CD14-positive monocyte (primary cell): ENCODE measurements around the gene DCAF6. TPM values are rescaled to one million over a fixed set of nuclear protein-coding genes. Genes with fewer than 3 reads are reported as not detected.
A peak's percentile ranks its signal among the peaks of the same experiment; 100 is the strongest.

Source experiments
- DNase-seq, 3 donors: peaks; one replicate each; pipeline ENCODE4 v3.0.0-alpha.2; 2011 to 2022
- H2AFZ ChIP-seq: 2 replicates; pipeline ENCODE4 v1.6.0; 2012; ENCODE audit warnings: mild to moderate bottlenecking, low read depth, low read length, inconsistent platforms; ENCODE audit not compliant: insufficient read depth, poor library complexity, severe bottlenecking
- H3K27ac ChIP-seq, 2 donors: 1 replicate in 1 of 2; 2 replicates in 1 of 2; pipeline ENCODE4 v1.5.1; 2012 to 2013; ENCODE audit warnings: low read length in 2 of 2, control low read depth in 1 of 2, inconsistent platforms in 1 of 2, low read depth in 1 of 2, mild to moderate bottlenecking in 1 of 2
- H3K27me3 ChIP-seq, 2 donors: one replicate each; pipeline versions ENCODE4 v1.6.0 to v1.6.1; 2011 to 2013; ENCODE audit warnings: low read length in 2 of 2; ENCODE audit not compliant: control insufficient read depth in 2 of 2, insufficient read depth in 2 of 2
- H3K36me3 ChIP-seq, 2 donors: replicated peaks in 1 of 2; 1 replicate in 1 of 2; 2 replicates in 1 of 2; pipeline versions ENCODE4 v1.5.1 to v1.6.1; 2012 to 2013; ENCODE audit warnings: low read length in 2 of 2, control low read depth in 1 of 2, inconsistent platforms in 1 of 2, mild to moderate bottlenecking in 1 of 2; ENCODE audit not compliant: insufficient read depth in 2 of 2, control insufficient read depth in 1 of 2
- H3K4me1 ChIP-seq, 2 donors: 1 replicate in 1 of 2; 2 replicates in 1 of 2; pipeline versions ENCODE4 v1.5.1 to v1.6.1; 2012 to 2013; ENCODE audit warnings: low read length in 2 of 2, control low read depth in 1 of 2, inconsistent platforms in 1 of 2, mild to moderate bottlenecking in 1 of 2, moderate library complexity in 1 of 2; ENCODE audit not compliant: insufficient read depth in 2 of 2, control insufficient read depth in 1 of 2
- H3K4me2 ChIP-seq: replicated peaks from 2 replicates; pipeline ENCODE3; 2012; ENCODE audit warnings: low read length, moderate library complexity, mild to moderate bottlenecking; ENCODE audit not compliant: poor library complexity, severe bottlenecking; ENCODE audit errors: extremely low read depth
- H3K4me3 ChIP-seq, 3 experiments: fragments of 200-600 bp in 1 of 3; sonication (generic) in 1 of 3; replicated peaks in 1 of 3; 1 replicate in 2 of 3; 2 replicates in 1 of 3; pipeline ENCODE4 v1.5.1; 2011 to 2013; ENCODE audit warnings: low read length in 3 of 3, mild to moderate bottlenecking in 3 of 3, control low read depth in 2 of 3, low read depth in 2 of 3, inconsistent platforms in 1 of 3, moderate library complexity in 1 of 3
- H3K79me2 ChIP-seq: 2 replicates; pipeline ENCODE4 v1.6.0; 2012; ENCODE audit warnings: mild to moderate bottlenecking, control low read depth, inconsistent platforms, low read length, moderate library complexity; ENCODE audit not compliant: insufficient read depth
- H3K9ac ChIP-seq: 2 replicates; pipeline ENCODE4 v1.6.0; 2017; ENCODE audit warnings: low read length, mild to moderate bottlenecking; ENCODE audit not compliant: insufficient read depth, poor library complexity, severe bottlenecking
- H3K9me3 ChIP-seq, 2 donors: replicated peaks in 1 of 2; 1 replicate in 1 of 2; 2 replicates in 1 of 2; pipeline versions ENCODE4 v1.5.1 to v1.6.1; 2012 to 2013; ENCODE audit warnings: low read length in 2 of 2, control low read depth in 1 of 2; ENCODE audit not compliant: control insufficient read depth in 1 of 2, insufficient read depth in 1 of 2
- H4K20me1 ChIP-seq: 2 replicates; pipeline ENCODE4 v1.6.0; 2012; ENCODE audit warnings: mild to moderate bottlenecking, low read length, control low read depth, moderate library complexity; ENCODE audit not compliant: insufficient read depth
- H3K27ac Mint-ChIP-seq, 7 donors: one replicate each; pipeline ENCODE4 v1.8.0; 2020; ENCODE audit warnings: mild to moderate bottlenecking in 7 of 7, mixed read lengths in 7 of 7, moderate library complexity in 6 of 7, inconsistent platforms in 2 of 7
- H3K27me3 Mint-ChIP-seq, 3 donors: one replicate each; pipeline ENCODE4 v1.8.0; 2021 to 2022; ENCODE audit warnings: low read depth in 3 of 3, mild to moderate bottlenecking in 3 of 3, mixed read lengths in 3 of 3, moderate library complexity in 3 of 3, inconsistent platforms in 1 of 3
- H3K36me3 Mint-ChIP-seq, 2 donors: one replicate each; pipeline ENCODE4 v1.8.0; 2020; ENCODE audit warnings: mixed read lengths in 2 of 2, inconsistent platforms in 1 of 2, mild to moderate bottlenecking in 1 of 2
- H3K4me1 Mint-ChIP-seq: one replicate; pipeline ENCODE4 v1.8.0; 2020; ENCODE audit warnings: mild to moderate bottlenecking, mixed read lengths
- H3K4me3 Mint-ChIP-seq, 2 donors: one replicate each; pipeline ENCODE4 v1.8.0; 2020; ENCODE audit warnings: mild to moderate bottlenecking in 2 of 2, mixed read lengths in 2 of 2, moderate library complexity in 1 of 2
- H3K9me3 Mint-ChIP-seq, 7 donors: one replicate each; pipeline ENCODE4 v1.8.0; 2020 to 2022; ENCODE audit warnings: mixed read lengths in 7 of 7, mild to moderate bottlenecking in 6 of 7, moderate library complexity in 6 of 7, inconsistent platforms in 2 of 7
- WGBS: methylation state at CpG from one replicate; pipeline ENCODE4 v1.1.5; 2013; ENCODE audit warnings: missing lambda C conversion rate; ENCODE audit not compliant: insufficient coverage; 5-methylcytosine and 5-hydroxymethylcytosine counted together
- intact Hi-C, 2 donors: fragments of 100-400 bp; cut with micrococcal nuclease; formaldehyde crosslinking; loops; one replicate each; pipeline versions ENCODE4 v1.15.0 to v1.15.1; 2023
- polyA plus RNA-seq, 3 donors: library from polyadenylated mRNA; depleted of rRNA in 1 of 3; unstranded in 2 of 3; stranded (reverse) in 1 of 3; fragments of 300-500 nt in 2 of 3; fragments of >200 nt in 1 of 3; fragmentation: Illumina TruSeq in 2 of 3; gene quantifications; 1 replicate in 2 of 3; 2 replicates in 1 of 3; pipeline ENCODE4 v1.2.3, GENCODE V29; 2012 to 2021
- TF ChIP-seq, protein P1 (sequence below): fragments of 200-600 bp; IDR thresholded peaks from one replicate; pipeline ENCODE4 v1.8.0; 2022; ENCODE audit warnings: antibody characterized with exemption, mild to moderate bottlenecking

The DCAF6 gene
- polyA plus RNA-seq, 3 donors, result 11.8 to 16.1 (median 11.9) TPM

- no peak overlapping the region for H3K27ac ChIP-seq
- H3K27me3 Mint-ChIP-seq, result no peaks in the 10 kb centered on the region
- H3K36me3 ChIP-seq, result peaks cover 2 to 23% of the 10 kb centered on the region in 2 donors
- H3K4me1 Mint-ChIP-seq, result peaks cover 9% of the 10 kb centered on the region
- peak overlapping the region in 2 of 7 donors; percentile 26 to 89 for H3K27ac Mint-ChIP-seq
- H3K4me3 Mint-ChIP-seq, result peak overlapping the region; percentile 52 to 67
- H3K36me3 Mint-ChIP-seq, result peaks cover 13 to 14% of the 10 kb centered on the region in 2 donors
- H3K4me2 ChIP-seq, result no peak overlapping the region
- intact Hi-C loops, result no loop called here
- no peaks in the 10 kb centered on the region for H3K27me3 ChIP-seq
- 68% methylated on average over 4 of the region's 8 CpGs for WGBS
- H3K9ac ChIP-seq, result no peak overlapping the region
- no peak for DNase-seq
- peak overlapping the region; percentile 47 for H2AFZ ChIP-seq
- H3K79me2 ChIP-seq, result no peaks in the 10 kb centered on the region
- H3K9me3 Mint-ChIP-seq, result peaks cover 6 to 15% (median 10%) of the 10 kb centered on the region in 7 donors
- peak overlapping the region in 1 of 3 experiments; percentile 35 for H3K4me3 ChIP-seq
- peaks cover 10 to 12% of the 10 kb centered on the region in 2 donors for H3K9me3 ChIP-seq
- no peaks in the 10 kb centered on the region for H4K20me1 ChIP-seq
- H3K4me1 ChIP-seq, result peaks cover 0 to 10% of the 10 kb centered on the region in 2 donors
- TF ChIP-seq, protein P1, sequence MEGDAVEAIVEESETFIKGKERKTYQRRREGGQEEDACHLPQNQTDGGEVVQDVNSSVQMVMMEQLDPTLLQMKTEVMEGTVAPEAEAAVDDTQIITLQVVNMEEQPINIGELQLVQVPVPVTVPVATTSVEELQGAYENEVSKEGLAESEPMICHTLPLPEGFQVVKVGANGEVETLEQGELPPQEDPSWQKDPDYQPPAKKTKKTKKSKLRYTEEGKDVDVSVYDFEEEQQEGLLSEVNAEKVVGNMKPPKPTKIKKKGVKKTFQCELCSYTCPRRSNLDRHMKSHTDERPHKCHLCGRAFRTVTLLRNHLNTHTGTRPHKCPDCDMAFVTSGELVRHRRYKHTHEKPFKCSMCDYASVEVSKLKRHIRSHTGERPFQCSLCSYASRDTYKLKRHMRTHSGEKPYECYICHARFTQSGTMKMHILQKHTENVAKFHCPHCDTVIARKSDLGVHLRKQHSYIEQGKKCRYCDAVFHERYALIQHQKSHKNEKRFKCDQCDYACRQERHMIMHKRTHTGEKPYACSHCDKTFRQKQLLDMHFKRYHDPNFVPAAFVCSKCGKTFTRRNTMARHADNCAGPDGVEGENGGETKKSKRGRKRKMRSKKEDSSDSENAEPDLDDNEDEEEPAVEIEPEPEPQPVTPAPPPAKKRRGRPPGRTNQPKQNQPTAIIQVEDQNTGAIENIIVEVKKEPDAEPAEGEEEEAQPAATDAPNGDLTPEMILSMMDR, result no peak
Measured at GRCh38 chr1:167911413-167911812, 25.1 kb upstream of the DCAF6 start.

DNA sequence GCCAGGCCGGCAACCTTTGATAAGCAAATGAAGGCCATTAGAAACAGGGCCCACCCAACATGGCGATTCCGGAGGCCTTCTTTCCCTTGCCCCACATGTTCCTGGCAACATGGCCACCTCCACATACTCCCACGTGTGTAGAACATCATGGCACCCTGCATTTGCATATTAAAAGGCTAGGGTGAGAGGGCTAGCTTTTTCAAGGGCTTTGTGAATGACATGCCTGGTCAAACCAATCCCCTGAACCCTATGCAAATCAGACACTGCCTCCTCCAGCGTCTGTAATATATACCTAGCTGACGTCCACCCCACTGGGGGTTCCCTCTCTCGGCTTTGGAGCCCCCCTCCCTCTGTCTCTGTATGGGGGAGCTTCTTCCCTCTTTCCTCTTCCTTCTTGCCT lies 24.2 kb upstream of the DCAF6 start:
- Histone ChIP-seq H3K27ac (no peak overlapping the region), H2AFZ (no peak overlapping the region), H3K4me3 (no peak overlapping the region), H3K27me3 (no peaks in the 10 kb centered on the region), H3K79me2 (no peaks in the 10 kb centered on the region), H3K4me2 (no peak overlapping the region), H4K20me1 (no peaks in the 10 kb centered on the region), H3K9ac (no peak overlapping the region), H3K9me3 (peaks cover 10 to 12% of the 10 kb centered on the region in 2 donors), H3K36me3 (peaks cover 8 to 32% of the 10 kb centered on the region in 2 donors), H3K4me1 (peaks cover 0 to 10% of the 10 kb centered on the region in 2 donors)
- WGBS, result 100% methylated on average over 1 of the region's 7 CpGs
- Mint-ChIP-seq H3K9me3 (peaks cover 6 to 15% (median 10%) of the 10 kb centered on the region in 7 donors), H3K27me3 (peaks cover 0 to 1% (median 0%) of the 10 kb centered on the region in 3 donors), H3K36me3 (peaks cover 19 to 23% of the 10 kb centered on the region in 2 donors), H3K27ac (peak overlapping the region in 1 of 7 donors; percentile 2), H3K4me1 (peaks cover 9% of the 10 kb centered on the region), H3K4me3 (no peak overlapping the region)
- TF ChIP-seq, protein P1, result no peak
- intact Hi-C loops, result no loop called here
- no peak for DNase-seq
